ENCODE results near the gene MTG2.

The MTG2 gene

DNA sequence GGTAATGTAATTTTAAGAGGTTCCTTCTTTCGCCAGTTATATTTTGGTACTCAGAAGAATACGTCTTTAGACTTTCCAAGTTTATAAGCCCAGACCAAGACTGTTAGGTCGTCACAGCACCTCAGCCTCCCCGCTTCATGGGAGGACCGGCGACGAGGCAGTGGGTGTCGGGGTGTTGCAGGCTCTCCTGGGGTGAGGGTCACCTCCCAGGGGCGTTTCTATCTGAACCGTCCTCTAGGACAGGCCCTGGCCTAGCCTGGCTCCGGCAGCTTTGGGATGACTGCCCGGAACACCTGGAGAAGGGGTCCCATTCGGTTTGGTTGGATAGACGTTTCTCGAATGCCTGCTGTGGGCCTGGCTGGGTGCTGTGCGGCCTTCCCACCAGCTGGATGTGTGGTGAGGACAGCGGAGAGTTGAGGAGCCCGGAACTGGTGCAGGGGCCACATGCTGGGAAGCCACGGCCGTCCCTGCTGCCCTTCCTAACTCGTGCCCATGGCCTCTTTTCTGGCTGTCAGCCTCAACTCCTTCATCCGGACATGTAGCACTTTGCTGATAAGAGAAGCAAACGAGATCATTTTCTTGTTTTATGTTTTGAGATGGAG lies 56.6 kb downstream of the MTG2 start:
- H3K4me3 ChIP-seq (replicated peaks in 1 of 2; ENCODE audit: low read depth in 2 of 2, low read length in 2 of 2): peak overlapping the region; percentile 60 to 68
- DNase-seq (ENCODE audit: low read depth in 2 of 2): no peak
- TF ChIP-seq, protein P1, sequence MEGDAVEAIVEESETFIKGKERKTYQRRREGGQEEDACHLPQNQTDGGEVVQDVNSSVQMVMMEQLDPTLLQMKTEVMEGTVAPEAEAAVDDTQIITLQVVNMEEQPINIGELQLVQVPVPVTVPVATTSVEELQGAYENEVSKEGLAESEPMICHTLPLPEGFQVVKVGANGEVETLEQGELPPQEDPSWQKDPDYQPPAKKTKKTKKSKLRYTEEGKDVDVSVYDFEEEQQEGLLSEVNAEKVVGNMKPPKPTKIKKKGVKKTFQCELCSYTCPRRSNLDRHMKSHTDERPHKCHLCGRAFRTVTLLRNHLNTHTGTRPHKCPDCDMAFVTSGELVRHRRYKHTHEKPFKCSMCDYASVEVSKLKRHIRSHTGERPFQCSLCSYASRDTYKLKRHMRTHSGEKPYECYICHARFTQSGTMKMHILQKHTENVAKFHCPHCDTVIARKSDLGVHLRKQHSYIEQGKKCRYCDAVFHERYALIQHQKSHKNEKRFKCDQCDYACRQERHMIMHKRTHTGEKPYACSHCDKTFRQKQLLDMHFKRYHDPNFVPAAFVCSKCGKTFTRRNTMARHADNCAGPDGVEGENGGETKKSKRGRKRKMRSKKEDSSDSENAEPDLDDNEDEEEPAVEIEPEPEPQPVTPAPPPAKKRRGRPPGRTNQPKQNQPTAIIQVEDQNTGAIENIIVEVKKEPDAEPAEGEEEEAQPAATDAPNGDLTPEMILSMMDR (IDR thresholded peaks at IDR 0.05; ENCODE audit: low read depth, low read length): no peak

GRCh38 chr20:62240020-62240685 lies 57.3 kb downstream of the MTG2 start:
- DNase-seq (ENCODE audit: low read depth in 2 of 2): no peak
- TF ChIP-seq, protein P1 (IDR thresholded peaks at IDR 0.05; ENCODE audit: low read depth, low read length): no peak
- H3K4me3 ChIP-seq (replicated peaks in 1 of 2; ENCODE audit: low read depth in 2 of 2, low read length in 2 of 2): no peak overlapping the region

GRCh38 chr20:62241506-62241905 lies 58.7 kb downstream of the MTG2 start:
- H3K4me3 ChIP-seq (replicated peaks in 1 of 2; ENCODE audit: low read depth in 2 of 2, low read length in 2 of 2): no peak overlapping the region
- TF ChIP-seq, protein P1 (IDR thresholded peaks at IDR 0.05; ENCODE audit: low read depth, low read length): no peak
- DNase-seq (ENCODE audit: low read depth in 2 of 2): no peak

- H3K4me3 ChIP-seq (replicated peaks in 1 of 2; ENCODE audit: low read depth in 2 of 2, low read length in 2 of 2): no peak overlapping the region
- TF ChIP-seq, protein P1 (IDR thresholded peaks at IDR 0.05; ENCODE audit: low read depth, low read length): no peak
- no peak for DNase-seq (ENCODE audit: low read depth in 2 of 2)
Observed at GRCh38 chr20:62242176-62242575, 59.3 kb downstream of the MTG2 start.

DNA sequence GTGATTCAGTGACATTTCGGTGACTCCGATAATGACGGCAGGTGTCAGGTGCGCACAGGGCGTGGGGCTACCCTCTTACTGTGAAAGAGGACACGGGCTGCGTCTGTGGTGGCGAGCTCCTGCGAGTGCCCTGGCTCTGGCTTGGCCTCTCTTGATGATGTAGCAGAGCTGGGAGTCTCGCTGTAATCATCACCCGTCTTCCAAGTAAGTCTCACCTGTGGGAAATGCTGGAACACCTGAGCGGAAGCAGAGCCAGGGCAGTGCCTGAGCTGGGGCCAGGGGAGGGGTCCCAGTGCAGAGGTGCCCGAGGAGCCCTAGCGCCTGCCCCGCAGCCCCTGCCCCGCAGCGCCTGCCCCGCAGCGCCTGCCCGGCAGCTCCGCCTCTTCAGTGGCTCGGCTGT lies 60.3 kb downstream of the MTG2 start:
- TF ChIP-seq, protein P1 (IDR thresholded peaks at IDR 0.05; ENCODE audit: low read depth, low read length): no peak
- DNase-seq (ENCODE audit: low read depth in 2 of 2): no peak
- no peak overlapping the region for H3K4me3 ChIP-seq (replicated peaks in 1 of 2; ENCODE audit: low read depth in 2 of 2, low read length in 2 of 2)

- TF ChIP-seq, protein P1 (IDR thresholded peaks at IDR 0.05; ENCODE audit: low read depth, low read length): no peak
- H3K4me3 ChIP-seq (replicated peaks in 1 of 2; ENCODE audit: low read depth in 2 of 2, low read length in 2 of 2): no peak overlapping the region
- DNase-seq (ENCODE audit: low read depth in 2 of 2): no peak
Observed at GRCh38 chr20:62243906-62244515, 61.2 kb downstream of the MTG2 start.

Data from cardiac fibroblast (primary cell).